Endothelial cell (in vitro differentiated cells): ENCODE results near the gene S100A6. TPM values are rescaled to one million over a fixed set of nuclear protein-coding genes. Genes with fewer than 3 reads are reported as not detected.
"Not testable (repeated sequence)": the region's sequence is repeated elsewhere in the genome, so short reads cannot be mapped to it uniquely, and the experiment has no call there.

Experiments
- DNase-seq: peaks from one replicate; pipeline ENCODE4 v3.0.0; 2021; ENCODE audit warnings: low spot score
- H3K27ac Mint-ChIP-seq: one replicate; pipeline ENCODE4 v1.8.0; 2021; ENCODE audit warnings: mixed read lengths, inconsistent platforms; ENCODE audit not compliant: unreplicated experiment
- H3K27me3 Mint-ChIP-seq: one replicate; pipeline ENCODE4 v1.8.0; 2021; ENCODE audit warnings: mild to moderate bottlenecking, moderate library complexity, mixed read lengths, inconsistent platforms; ENCODE audit not compliant: unreplicated experiment
- H3K36me3 Mint-ChIP-seq: one replicate; pipeline ENCODE4 v1.8.0; 2021; ENCODE audit warnings: mild to moderate bottlenecking, low read depth, mixed read lengths, inconsistent platforms; ENCODE audit not compliant: unreplicated experiment
- H3K4me1 Mint-ChIP-seq: one replicate; pipeline ENCODE4 v1.8.0; 2021; ENCODE audit warnings: mild to moderate bottlenecking, mixed read lengths, inconsistent platforms; ENCODE audit not compliant: unreplicated experiment
- H3K4me3 Mint-ChIP-seq: one replicate; pipeline ENCODE4 v1.8.0; 2021; ENCODE audit warnings: mild to moderate bottlenecking, mixed read lengths, inconsistent platforms; ENCODE audit not compliant: unreplicated experiment
- H3K9me3 Mint-ChIP-seq: one replicate; pipeline ENCODE4 v1.8.0; 2021; ENCODE audit warnings: mixed read lengths, inconsistent platforms; ENCODE audit not compliant: unreplicated experiment
- long read RNA-seq: library from polyadenylated mRNA; unstranded; transcript quantifications from one replicate; pipeline ENCODE4 v2.0.0, GENCODE V29; 2020; ENCODE audit not compliant: unreplicated experiment
- total RNA-seq: library from RNA; stranded (reverse); fragmentation: NEBNext Ultra II Directional; extraction: Animal tissue kit (Norgen Biotek cat#: 25700); gene quantifications from one replicate; pipeline ENCODE4 v1.2.1, GENCODE V29; 2021; ENCODE audit not compliant: unreplicated experiment
- TF ChIP-seq, protein P1 (sequence below): fragments of 200-600 bp; sonication (generic); IDR thresholded peaks from one replicate; pipeline ENCODE4 v1.5.0; 2021; ENCODE audit warnings: antibody characterized with exemption; ENCODE audit not compliant: unreplicated experiment

The S100A6 gene
- 11.9 TPM for total RNA-seq
- long read RNA-seq, partial matches to known transcripts: 0 of 4 reads
- long read RNA-seq, other reads (novel, unspliced or antisense): 0 of 4 reads

DNA sequence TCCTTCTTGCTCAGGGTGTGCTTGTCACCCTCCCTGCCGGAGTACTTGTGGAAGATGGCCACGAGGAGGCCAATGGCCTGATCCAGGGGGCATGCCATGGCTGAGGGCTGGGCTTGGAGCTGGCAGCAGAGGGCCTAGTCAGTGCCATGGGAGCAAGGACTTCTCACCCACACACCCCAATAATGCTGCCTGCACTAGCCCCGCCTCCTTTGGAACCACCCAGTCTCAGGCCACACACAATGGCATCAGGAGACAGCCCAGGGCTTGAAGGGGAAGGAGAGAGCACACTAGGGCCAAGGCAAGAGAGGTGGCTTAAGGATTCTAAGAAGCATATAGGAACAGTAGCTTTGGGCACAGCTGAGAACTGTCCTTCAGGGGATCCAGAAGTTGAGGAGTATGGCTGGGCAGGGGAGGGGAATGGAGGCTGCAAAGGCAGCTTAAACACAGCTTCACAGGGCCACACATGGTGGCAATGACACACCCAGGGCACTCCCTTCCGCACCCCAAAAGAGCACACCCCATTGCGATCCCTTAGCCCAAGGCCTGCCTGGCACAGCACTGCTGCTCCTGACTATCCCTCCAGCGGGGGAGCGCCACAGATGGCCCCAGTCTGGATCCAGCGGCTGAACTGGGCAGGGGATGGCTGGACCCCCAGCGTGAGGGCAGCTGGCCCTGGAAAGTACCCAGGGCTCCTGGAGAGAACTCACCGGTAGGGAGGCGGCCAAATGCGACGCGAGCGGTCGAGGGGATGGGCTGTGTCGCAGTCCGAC lies at the start of gene S100A6:
Gene S100A6 (minus strand): TSS at position 750 of the 770 bp plus-strand sequence. CDS start 652 bp downstream, at position 98.
- H3K27ac Mint-ChIP-seq: no peak within 1 kb of the TSS

DNA sequence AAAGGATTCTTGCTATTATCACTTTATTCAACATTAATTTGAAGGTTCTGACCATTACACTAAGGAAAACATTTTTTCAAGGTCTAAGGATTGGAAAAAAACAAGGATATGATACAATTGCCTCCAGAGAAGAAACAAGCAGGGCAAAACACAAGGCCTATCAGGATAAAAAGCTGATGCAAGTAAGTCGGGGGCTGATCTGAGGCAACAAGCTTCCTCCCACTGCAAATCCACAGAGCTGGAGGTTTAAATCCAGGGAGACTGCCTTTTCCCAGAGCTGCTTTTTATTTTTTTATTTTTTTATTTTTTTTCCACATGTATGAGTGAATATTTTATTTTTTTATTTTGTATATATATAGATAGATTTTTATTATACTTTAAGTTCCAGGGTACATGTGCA lies 49.2 kb upstream of the S100A6 start:
- no peak overlapping the region for H3K4me3 Mint-ChIP-seq
- no peaks in the 10 kb centered on the region for H3K4me1 Mint-ChIP-seq
- H3K27ac Mint-ChIP-seq: no peak overlapping the region
- H3K36me3 Mint-ChIP-seq: no peaks in the 10 kb centered on the region
- H3K9me3 Mint-ChIP-seq: no peaks in the 10 kb centered on the region
- DNase-seq: no peak
- no peaks in the 10 kb centered on the region for H3K27me3 Mint-ChIP-seq
- TF ChIP-seq, protein P1, sequence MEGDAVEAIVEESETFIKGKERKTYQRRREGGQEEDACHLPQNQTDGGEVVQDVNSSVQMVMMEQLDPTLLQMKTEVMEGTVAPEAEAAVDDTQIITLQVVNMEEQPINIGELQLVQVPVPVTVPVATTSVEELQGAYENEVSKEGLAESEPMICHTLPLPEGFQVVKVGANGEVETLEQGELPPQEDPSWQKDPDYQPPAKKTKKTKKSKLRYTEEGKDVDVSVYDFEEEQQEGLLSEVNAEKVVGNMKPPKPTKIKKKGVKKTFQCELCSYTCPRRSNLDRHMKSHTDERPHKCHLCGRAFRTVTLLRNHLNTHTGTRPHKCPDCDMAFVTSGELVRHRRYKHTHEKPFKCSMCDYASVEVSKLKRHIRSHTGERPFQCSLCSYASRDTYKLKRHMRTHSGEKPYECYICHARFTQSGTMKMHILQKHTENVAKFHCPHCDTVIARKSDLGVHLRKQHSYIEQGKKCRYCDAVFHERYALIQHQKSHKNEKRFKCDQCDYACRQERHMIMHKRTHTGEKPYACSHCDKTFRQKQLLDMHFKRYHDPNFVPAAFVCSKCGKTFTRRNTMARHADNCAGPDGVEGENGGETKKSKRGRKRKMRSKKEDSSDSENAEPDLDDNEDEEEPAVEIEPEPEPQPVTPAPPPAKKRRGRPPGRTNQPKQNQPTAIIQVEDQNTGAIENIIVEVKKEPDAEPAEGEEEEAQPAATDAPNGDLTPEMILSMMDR: no peak

More for the DNA sequence above, at the start of gene S100A6:
- DNase-seq: no peak
- Mint-ChIP-seq H3K9me3 (no peaks in the 10 kb centered on the region), H3K4me1 (peaks cover 21% of the 10 kb centered on the region), H3K36me3 (no peaks in the 10 kb centered on the region), H3K27me3 (peaks cover 15% of the 10 kb centered on the region), H3K4me3 (peak within 1 kb of the TSS; percentile 86)
- TF ChIP-seq, protein P1: no peak

DNA sequence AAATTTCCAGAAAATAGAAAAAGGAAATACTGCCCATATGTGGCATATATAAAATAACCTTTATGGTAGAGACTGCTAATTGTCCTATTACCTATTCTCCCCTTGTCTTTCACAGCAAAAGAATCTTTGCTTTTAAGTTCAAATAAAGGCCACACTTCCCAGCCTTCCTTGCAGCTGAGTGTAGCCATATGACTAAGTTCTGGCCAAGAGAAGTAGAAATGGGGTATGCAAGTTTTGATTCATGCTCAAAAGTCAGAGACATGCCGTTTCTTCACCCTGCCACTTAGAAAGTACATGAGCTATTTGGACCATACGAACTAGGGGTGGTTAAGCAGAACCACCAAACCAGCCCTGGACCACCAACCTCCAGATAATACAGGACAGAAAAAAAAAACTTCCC lies 48.2 kb upstream of the S100A6 start:
- no peak overlapping the region for H3K27ac Mint-ChIP-seq
- TF ChIP-seq, protein P1: no peak
- no peaks in the 10 kb centered on the region for H3K9me3 Mint-ChIP-seq

DNA sequence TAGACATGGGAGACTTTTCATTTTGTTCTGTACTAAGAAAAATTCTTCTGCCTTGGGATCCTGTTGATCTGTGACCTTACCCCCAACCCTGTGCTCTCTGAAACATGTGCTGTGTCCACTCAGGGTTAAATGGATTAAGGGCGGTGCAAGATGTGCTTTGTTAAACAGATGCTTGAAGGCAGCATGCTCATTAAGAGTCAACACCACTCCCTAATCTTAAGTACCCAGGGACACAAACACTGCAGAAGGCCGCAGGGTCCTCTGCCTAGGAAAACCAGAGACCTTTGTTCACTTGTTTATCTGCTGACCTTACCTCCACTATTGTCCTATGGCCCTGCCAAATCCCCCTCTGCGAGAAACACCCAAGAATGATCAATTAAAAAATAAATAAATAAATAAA lies 47.7 kb upstream of the S100A6 start:
- H3K4me3 Mint-ChIP-seq, DNase-seq, H3K27me3 Mint-ChIP-seq, H3K27ac Mint-ChIP-seq, H3K9me3 Mint-ChIP-seq, H3K36me3 Mint-ChIP-seq, H3K4me1 Mint-ChIP-seq: not testable (repeated sequence)

More for the DNA sequence above, 48.2 kb upstream of the S100A6 start:
- no peak overlapping the region for H3K4me3 Mint-ChIP-seq
- no peak for DNase-seq
- no peaks in the 10 kb centered on the region for H3K36me3 Mint-ChIP-seq
- no peaks in the 10 kb centered on the region for H3K4me1 Mint-ChIP-seq
- H3K27me3 Mint-ChIP-seq: peaks cover 2% of the 10 kb centered on the region

DNA sequence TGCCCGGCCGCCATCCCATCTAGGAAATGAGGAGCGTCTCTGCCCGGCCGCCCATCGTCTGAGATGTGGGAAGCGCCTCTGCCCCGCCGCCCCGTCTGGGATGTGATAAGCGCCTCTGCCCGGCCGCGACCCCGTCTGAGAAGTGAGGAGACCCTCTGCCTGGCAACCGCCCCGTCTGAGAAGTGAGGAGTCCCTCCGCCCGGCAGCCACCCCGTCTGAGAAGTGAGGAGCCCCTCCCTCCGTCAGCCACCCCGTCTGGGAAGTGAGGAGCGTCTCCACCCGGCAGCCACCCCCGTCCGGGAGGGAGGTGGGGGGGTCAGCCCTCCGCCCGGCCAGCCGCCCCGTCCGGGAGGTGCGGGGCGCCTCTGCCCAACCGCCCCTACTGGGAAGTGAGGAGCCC lies 47.0 kb upstream of the S100A6 start:
- H3K4me3 Mint-ChIP-seq, H3K4me1 Mint-ChIP-seq, H3K27me3 Mint-ChIP-seq, H3K9me3 Mint-ChIP-seq, H3K36me3 Mint-ChIP-seq, H3K27ac Mint-ChIP-seq, DNase-seq: not testable (repeated sequence)

DNA sequence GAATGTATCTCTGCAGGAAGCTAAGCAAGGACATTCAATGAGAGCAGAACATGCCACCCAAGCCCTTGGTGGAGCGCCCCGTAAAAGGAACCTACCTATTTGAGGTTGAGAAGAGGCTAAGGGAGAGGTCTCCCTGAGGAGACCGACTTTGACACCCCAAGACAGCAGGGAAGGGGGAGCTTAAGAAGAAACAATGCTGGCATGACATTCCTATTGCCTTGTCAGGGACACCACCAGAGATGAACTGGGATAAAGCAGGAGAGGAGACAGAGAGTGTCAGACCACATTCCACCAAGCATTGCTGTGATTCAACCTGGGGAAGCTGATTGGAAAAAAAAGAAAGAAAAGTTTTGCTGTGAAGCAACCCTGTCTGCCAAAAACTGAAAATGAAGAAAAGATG lies 43.1 kb upstream of the S100A6 start:
- H3K27me3 Mint-ChIP-seq: peaks cover 2% of the 10 kb centered on the region
- H3K36me3 Mint-ChIP-seq: no peaks in the 10 kb centered on the region
- H3K27ac Mint-ChIP-seq: no peak overlapping the region
- TF ChIP-seq, protein P1: no peak
- no peaks in the 10 kb centered on the region for H3K9me3 Mint-ChIP-seq
- no peak for DNase-seq
- H3K4me1 Mint-ChIP-seq: no peaks in the 10 kb centered on the region
- no peak overlapping the region for H3K4me3 Mint-ChIP-seq
